CD4-positive, alpha-beta T cell treated with Interleukin-17A for 1 hour (primary cell): ENCODE measurements around the gene FPGT.
A peak's percentile ranks its signal among the peaks of the same experiment; 100 is the strongest.
"Not testable (repeated sequence)": the region's sequence is repeated elsewhere in the genome, so short reads cannot be mapped to it uniquely, and the experiment has no call there.

Experiments used
- DNase-seq: peaks from one replicate; pipeline ENCODE4 v3.0.0-alpha.2; 2020

The FPGT gene

DNA sequence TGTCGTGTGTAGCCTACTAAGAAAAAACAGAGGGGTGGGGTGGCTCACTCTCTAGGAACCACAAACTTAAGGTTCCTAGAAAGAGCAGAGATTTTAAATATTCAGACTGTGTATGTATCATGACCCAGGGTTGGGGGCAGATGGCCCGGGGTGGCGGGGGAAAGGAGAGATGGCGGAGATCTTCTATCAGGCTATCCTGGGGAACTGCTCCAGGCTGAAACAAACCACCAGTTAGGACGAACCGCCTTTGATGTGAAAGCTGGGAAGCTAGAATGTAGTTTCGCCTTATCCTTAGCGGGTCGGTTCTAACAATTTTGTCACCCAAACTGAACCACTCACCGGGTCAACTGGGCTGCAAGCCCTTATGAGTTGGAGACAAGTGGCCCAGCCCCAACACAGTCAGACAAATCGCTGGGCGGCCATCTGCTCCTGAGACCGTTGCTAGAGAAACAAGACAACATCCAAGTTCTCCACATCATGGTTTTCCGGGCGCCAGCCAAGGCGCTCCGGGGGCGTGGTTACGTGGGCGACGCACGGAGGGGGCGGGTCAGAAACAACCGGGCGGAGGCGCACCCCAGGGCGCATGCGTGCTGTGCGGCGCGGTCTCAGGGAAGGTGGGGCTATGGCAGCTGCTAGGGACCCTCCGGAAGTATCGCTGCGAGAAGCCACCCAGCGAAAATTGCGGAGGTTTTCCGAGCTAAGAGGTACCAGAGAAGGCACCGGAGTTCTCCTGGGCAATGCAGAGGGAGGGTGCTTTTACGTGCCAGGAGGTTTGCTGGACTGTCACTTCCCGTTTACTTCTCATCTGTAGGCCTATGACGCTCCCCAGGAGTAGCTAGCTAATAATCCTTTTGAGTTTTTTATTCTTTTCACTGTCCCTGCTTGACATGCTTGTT, at the start of gene FPGT, which contains the start of gene LRRIQ3:
Gene FPGT (plus strand): TSS at position 586 of the 896 bp plus-strand sequence. CDS start 37 bp downstream, at position 623.
Gene LRRIQ3 (minus strand): TSS at position 520 of the 896 bp plus-strand sequence. CDS start 14,492 bp downstream, outside the sequence.
- DNase-seq, result peak; percentile 96

DNA sequence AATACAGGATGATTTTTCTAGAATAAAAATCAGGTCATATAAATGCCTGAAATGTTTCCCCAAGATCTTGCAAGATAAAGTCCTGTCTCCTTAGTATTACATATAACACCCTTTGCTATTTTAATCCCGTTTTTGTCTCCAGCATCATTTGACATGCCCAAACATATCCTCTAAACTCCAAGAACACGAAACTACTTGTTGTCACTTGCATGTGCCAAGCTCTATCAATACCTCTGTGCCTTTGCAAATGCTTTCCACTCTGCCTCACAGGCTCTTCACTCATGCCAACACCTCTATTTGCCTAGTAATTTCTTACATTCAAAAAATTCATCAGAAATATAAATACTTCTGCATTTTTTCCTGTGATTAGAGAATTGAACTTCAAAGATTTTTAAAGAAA, 38.0 kb upstream of the FPGT start:
- no peak for DNase-seq

DNA sequence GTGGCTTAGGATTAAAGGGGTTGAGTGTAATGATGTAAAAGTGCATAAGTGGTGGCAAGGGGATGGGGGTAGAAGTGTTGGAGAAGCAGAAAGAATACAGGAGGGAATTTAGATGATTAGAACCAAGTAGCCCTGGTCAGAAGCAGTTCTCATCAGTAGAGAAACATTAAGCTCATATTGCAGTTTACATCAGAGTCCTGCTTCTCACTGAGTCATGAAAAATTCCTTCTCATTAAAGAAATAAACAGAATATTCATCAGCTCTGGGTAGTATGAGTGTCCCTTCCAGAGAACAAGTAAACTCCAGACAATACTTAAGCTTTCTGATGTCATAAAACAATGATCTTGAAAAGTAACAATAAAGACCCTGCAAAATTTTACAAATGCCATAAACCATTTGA, 36.5 kb upstream of the FPGT start:
- DNase-seq, result no peak

DNA sequence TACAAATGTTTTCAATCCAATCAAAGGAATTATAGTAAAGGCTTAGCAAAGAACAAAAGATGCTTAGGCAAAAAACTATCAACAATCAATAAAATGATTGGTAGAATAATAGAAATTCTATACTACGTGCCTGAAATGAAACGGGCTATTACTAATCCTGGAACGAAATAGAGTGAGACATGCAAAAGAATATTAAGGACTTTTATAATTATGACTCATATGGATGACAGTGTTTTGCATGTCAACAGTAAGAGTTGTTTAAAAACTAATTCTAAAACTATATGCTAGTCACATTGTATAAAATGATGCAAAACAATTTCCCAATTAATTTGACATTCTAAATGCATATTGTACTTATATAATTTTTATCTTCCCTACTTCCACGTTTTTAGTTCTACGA, 35.7 kb upstream of the FPGT start:
- no peak for DNase-seq

DNA sequence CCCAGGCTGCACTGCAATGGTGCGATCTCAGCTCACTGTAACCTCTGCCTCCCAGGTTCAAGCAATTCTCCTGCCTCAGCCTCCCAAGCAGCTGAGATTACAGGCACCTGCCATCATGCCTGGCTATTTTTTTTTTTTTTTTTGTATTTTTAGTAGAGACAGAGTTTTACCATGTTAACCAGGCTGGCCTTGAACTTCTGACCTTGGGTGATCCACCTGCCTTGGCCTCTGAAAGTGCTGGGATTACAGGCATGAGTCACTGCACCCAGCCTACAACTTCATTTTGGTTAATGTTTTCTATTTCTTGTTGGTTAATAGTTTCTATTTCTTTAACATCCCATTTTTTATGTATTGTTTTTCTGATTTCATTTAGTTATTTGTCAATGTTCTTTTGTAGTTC, 23.6 kb upstream of the FPGT start:
- DNase-seq, result not testable (repeated sequence)

DNA sequence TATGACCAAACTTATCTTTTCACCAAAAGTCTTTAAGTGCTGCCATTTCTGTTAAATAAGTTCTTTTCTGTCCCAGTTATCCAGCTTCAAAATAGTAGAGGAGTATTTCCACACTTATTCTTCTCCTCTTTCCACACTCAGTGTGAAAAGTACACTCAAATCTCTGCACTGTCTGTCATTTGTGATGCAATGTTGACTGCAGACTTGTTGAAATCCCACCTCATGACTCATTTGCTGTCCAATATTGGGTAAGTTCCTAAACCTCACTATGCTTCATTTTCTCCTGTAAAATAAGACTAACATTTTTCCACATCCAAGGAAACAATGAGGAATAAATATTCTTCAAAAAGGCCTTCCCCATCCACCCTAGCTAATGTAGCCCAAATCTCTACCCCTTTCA, 17.6 kb upstream of the FPGT start:
- DNase-seq, result no peak

DNA sequence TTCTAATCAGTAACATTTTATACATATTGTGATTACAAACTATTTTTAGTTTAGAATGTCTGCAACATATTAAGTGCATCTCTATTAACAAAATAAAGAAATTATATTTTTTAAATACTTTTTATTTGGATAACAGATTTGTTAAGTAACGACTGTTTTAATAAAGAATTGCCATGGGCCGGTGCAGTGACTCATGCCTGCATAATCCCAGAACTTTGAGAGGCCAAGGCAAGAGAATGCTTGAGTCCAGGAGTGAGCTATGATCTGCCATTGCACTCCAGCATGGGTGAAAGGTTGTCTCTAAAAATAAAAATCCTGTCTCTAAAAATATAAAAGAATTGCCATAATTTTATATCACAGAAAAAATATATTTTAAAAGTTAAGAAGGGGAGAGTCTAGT, 4.1 kb upstream of the FPGT start:
- no peak for DNase-seq

DNA sequence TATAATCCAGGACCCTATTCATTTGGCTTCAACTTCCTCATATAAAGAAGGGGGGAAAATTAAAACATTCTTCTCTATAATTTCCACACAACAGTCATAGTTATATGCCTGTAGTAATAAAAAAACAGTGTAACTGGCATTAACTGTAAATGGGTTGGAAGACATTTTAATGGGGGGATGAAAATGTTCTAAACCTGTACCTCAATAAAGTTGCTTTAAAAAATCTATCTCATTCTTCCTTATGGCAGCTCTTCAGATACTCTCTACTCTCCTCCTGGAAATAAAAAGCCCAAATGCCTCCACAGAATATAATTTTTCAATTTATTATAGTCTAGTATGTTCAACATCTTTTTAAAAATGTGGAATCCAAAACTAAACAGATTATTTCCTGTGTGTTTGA, 2.7 kb upstream of the FPGT start:
- DNase-seq, result no peak

DNA sequence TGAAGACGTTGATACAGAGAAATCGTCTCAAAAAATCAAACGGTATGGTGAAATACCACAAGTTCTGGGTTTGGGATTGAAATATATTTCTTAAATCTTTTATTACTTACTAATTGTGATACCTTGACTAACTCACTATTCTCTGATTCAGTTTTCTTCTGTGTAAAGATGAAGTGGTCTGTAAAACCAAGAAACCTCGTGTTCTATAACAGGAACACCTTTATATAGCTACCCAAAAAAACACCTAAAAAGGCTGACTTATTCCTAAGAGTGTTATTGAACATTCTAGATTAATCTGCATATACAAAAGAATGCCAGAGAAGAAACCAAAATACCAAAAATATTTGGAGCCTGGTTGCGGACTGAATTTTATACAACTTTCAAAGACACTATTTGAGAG, 787 bp upstream of the FPGT start:
- no peak for DNase-seq

DNA sequence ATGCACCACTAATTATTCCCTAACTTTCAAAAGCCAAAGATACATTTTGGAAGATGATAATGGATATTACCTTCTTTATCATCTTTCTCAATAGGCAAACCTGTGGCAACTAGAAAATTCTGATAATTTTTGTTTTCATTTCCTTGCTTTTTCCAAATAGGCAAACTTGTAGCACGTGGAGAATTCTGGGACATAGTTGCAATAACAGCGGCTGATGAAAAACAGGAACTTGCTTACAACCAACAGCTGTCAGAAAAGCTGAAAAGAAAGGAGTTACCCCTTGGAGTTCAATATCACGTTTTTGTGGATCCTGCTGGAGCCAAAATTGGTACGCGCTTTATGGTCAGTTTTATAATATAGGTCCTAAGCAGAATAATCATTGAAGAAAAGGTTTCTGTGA, 1.5 kb downstream of the FPGT start:
- DNase-seq, result no peak

DNA sequence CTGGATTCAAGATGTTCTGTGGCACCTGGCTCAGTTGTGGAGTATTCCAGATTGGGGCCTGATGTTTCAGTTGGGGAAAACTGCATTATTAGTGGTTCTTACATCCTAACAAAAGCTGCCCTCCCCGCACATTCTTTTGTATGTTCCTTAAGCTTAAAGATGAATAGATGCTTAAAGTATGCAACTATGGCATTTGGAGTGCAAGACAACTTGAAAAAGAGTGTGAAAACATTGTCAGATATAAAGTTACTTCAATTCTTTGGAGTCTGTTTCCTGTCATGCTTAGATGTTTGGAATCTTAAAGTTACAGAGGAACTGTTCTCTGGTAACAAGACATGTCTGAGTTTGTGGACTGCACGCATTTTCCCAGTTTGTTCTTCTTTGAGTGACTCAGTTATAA, 7.2 kb downstream of the FPGT start:
- no peak for DNase-seq

DNA sequence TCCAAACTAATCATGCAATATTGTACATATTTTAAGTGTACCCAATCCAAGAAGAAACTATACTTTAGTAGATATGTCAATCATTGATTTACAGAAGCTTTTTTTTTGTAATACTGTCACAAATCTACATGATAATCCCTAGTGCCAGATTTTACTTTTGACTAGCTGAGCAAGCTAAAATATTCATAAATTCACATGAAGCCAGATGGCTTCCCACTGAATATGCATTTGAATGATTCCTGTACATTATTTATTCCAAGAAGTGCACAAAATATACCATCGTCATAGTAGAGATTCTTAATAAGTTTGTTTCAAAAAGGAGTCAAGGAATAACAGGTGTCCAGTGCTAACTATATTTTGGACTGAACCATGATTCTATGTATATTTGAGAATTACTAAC, 17.2 kb downstream of the FPGT start:
- DNase-seq, result no peak

DNA sequence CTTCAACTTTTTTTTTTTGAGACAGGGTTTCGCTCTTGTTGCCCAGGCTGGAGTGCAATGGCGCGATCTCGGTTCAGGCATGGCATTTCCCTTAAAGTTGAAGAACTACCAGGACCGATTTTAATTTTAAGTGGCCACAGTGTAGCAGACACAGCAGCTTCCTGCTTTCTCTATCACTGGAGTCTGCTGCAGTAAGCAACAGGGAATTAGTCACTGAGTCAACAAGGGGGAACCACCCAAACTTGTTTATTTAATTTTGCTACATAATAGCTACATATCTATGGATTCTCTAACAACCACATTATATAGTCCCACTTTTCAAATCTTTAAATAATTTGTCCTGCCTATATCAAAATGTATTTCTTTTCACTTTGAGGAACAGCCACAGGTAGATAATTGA, 24.7 kb downstream of the FPGT start:
- DNase-seq, result no peak

DNA sequence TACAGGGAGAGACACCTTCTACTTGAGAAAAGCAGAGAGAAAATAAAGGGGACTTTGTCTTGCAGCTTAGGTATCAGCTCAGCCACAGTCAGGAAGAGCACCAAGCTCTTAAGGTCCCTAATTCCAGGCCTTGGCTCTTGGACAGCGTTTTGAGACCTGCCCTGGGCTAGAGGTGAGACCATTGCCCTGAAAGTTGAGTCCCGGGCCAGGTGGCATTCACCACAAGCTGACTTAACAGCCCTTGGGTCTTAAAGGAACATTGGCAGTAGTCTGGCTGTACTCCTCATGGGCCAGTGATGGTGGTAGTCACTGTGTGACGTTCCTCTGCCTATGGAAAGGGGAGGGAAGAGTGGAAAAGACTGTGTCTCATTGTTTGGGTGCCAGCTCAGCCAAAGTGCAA, 25.4 kb downstream of the FPGT start:
- no peak for DNase-seq

DNA sequence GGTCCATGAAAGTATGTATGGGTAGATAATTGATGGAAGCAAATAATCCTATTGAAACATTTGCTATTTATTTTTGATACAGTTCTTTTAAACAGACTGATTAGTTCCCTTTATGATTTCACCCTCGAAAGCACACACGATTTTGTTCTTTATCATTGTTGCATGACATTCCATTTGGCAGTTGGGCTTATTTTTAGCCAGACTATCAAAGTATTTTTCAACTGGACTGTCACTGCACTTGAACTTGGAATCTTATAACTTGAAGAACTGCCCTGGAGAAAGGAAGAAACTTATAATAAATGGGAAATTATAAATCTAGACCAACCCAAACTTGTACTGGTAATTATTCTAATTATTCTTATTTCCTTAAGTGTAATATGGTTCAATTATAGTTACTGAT, 37.1 kb downstream of the FPGT start, which contains the start of gene TNNI3K:
Gene TNNI3K (plus strand): TSS at position 235 of the 400 bp plus-strand sequence. CDS start 65 bp downstream, at position 300.
- DNase-seq, result no peak

DNA sequence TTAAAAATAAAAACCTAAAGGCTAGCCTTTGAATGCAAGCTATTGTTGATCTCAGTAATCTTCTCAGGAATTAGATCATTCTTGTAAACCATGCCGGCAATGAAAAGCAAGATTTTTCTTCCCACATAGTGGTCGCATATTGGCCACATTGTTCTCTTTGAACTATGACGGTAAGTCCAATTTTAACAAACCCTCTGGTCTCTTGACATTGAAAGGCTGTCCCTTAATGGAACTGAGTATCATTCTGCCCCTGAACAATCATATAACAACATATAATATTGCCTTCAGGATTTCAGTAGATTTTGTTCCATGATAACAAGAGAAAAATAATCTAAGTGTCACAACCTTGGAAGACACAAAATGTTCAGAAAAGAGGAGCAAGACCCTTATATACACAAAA, 38.4 kb downstream of the FPGT start:
- DNase-seq, result no peak

DNA sequence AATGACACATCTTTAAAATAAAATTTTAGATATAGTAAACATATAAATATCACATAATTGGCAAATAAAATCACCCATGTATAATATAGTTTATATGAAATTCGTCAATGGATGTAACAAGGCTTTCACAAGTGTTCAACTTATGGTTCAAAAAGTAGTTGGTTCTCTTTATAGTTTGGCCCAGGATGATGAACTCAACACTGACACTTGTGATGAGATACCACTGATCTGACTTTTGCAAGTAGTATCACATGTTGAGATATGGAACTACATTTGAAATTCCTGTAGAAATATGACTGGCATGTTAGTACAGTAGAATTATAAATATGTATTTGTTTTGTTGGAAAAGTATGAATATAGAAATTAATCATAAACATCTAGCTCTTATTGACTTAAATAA, 39.0 kb downstream of the FPGT start:
- DNase-seq, result no peak

DNA sequence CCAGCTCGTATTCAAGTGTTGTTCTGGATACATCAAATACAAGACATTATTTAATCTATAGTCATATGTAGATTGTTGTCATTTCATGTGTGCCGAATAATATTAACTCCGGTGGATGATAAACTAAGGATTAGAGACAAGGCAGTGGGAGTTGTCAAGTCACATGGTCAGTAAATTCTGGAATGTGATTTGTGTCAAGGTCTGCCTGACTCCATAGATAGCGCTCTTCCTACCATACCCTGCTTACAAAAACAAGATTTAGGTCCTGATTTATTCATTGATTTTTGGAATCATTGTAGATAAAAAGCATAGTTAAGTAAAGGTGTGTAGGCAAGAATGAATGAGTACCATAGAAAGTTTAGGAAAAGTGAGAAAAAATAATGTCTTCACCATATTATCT, 39.7 kb downstream of the FPGT start:
- no peak for DNase-seq

DNA sequence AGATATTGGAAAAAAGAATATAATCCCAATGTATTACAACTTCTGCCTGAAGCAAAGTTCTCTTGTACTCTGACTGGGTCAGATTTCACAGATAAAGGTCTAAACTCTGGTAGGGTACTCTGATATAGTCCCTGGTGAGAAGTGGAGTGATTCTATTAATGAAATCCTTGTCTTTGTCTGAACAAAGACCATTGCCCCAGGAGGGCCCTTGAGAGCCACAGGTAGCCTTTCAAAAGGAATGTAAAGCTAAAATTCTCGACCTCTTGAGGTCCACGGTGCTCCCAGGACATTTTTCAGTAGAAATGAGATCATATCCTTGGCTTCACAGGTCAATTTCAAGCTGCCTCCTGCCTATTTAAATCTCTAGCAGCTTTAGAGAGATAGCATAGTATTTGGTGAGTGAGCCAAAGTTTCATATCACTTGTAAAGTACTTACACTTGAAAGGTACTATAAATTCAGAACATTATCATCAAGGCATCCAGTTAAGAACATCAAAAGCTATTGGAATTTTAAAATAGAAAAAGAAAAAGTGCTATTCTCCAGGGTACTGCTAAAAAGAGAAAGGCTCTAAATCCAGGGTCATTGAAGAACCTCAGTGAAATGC, 47.2 kb downstream of the FPGT start:
- DNase-seq, result no peak

DNA sequence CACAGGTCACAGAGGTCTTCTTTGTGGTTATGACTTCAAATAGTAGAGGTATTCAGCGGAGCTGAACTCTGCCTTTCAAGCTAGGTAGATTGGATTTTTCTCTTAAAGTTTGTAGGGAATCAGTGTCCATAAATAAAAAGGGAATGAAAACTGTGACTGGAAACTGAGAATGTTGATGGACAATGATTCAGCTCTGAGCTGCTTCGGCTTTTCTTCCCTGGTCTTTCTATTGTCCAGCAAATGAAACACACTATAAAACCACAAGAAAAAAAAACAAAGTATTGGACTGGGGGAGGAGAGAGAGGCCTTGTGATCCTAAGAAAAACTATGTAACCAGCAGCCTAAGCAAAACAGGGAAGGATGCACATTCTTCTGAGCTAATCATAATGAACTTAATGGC, 48.3 kb downstream of the FPGT start:
- no peak for DNase-seq

DNA sequence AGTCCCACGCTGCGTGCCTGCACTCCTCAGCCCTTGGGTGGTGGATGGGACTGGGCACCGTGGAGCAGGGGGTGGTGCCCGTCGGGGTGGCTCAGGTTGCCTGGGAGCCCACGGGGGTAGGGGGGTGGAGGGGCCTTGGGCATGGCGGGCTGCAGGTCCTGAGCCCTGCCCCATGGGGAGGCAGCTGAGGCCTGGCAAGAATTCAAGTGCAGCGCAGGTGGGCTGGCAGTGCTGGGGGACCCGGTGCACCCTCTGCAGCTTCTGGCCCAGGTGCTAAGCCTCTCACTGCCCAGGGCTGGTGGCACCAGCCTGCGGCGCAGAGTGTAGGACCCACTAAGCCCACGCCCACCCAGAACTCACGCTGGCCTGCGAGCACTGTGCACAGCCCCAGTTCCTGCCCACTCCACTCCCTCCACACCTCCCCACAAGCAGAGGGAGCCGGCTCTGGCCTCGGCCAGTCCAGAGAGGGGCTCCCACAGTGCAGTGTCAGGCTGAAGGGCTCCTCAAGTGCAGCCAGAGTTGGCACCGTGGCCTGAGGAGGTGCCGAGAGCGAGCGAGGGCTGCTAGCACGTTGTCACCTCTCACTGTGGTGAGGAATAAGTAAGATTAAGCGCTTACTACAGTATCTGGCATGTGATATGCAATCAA, 50.0 kb downstream of the FPGT start:
- no peak for DNase-seq

DNA sequence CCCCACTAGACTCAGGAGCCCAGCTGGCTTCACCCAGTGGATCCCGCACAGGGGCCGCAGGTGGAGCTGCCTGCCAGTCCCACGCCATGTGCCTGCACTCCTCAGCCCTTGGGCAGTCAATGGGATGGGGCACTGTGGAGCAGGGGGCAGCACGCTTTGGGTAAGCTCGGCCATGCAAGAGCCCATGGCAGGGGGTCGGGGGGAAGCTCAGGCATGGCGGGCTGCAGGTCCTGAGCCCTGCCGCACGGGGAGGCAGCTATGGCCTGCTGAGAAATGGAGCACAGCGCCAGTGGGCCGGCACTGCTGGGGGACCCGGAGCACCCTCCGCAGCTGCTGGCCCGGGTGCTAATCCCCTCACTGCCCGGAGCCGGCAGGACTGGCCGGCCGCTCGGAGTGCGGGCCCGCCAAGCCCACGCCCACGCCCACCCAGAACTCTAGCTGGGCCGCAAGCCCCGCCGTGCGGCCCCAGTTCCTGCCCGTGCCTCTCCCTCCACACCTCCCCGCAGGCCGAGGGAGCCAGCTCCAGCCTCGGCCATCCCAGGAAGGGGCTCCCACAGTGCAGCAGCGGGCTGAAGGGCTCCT, 55.3 kb downstream of the FPGT start:
- not testable (repeated sequence) for DNase-seq
